Right lung (tissue), 10 donors: ENCODE measurements around the gene SURF1. TPM values are rescaled to one million over a fixed set of nuclear protein-coding genes. Genes with fewer than 3 reads are reported as not detected.
A peak's percentile ranks its signal among the peaks of the same experiment; 100 is the strongest.
"Not testable (repeated sequence)": the region's sequence is repeated elsewhere in the genome, so short reads cannot be mapped to it uniquely, and the experiment has no call there.

Experiments
- DNase-seq, 2 donors: peaks; one replicate each; pipeline ENCODE4 v3.0.0-alpha.2; 2013
- long read RNA-seq, 8 donors: transcript quantifications; one replicate each; lab custom pipeline, GENCODE V29; 2026
- polyA plus RNA-seq, 5 donors: library from polyadenylated mRNA; unstranded; fragments of 120-200 nt; gene quantifications; one replicate each; pipeline versions ENCODE4 v1.2.1 to v1.2.3, GENCODE V29; 2013; ENCODE audit warnings: inconsistent platforms in 1 of 5, low replicate concordance in 1 of 5; ENCODE audit not compliant: insufficient read length in 5 of 5, insufficient read depth in 1 of 5

The SURF1 gene
- 10 to 100 TPM; 25.8 to 35.0 (median 32.3) TPM for polyA plus RNA-seq
- long read RNA-seq, donor 1, transcript SURF1-201 (9 exons, 1,093 nt): major isoform, 20 of 23 reads
- long read RNA-seq, donor 1, partial matches to known transcripts: 0 of 23 reads
- long read RNA-seq, donor 1, other reads (novel, unspliced or antisense): 0 of 23 reads
- long read RNA-seq, donor 2, transcript SURF1-201 (9 exons, 1,093 nt): major isoform, 6 of 9 reads
- long read RNA-seq, donor 2, partial matches to known transcripts: 0 of 9 reads
- long read RNA-seq, donor 2, other reads (novel, unspliced or antisense): 0 of 9 reads
- long read RNA-seq, donor 3, transcript SURF1-201 (9 exons, 1,093 nt): major isoform, 13 of 14 reads
- long read RNA-seq, donor 3, partial matches to known transcripts: 0 of 14 reads
- long read RNA-seq, donor 3, other reads (novel, unspliced or antisense): 0 of 14 reads
- long read RNA-seq, donor 4, transcript SURF1-201 (9 exons, 1,093 nt): major isoform, 8 of 14 reads
- long read RNA-seq, donor 4, partial matches to known transcripts: 0 of 14 reads
- long read RNA-seq, donor 4, other reads (novel, unspliced or antisense): 0 of 14 reads
- long read RNA-seq, donor 5, transcript SURF1-201 (9 exons, 1,093 nt): major isoform, 12 of 14 reads
- long read RNA-seq, donor 5, partial matches to known transcripts: 0 of 14 reads
- long read RNA-seq, donor 5, other reads (novel, unspliced or antisense): 0 of 14 reads
- long read RNA-seq, donor 6, transcript SURF1-201 (9 exons, 1,093 nt): major isoform, 12 of 13 reads
- long read RNA-seq, donor 6, partial matches to known transcripts: 0 of 13 reads
- long read RNA-seq, donor 6, other reads (novel, unspliced or antisense): 0 of 13 reads
- long read RNA-seq, donor 7, transcript SURF1-201 (9 exons, 1,093 nt): major isoform, 12 of 13 reads
- long read RNA-seq, donor 7, partial matches to known transcripts: 0 of 13 reads
- long read RNA-seq, donor 7, other reads (novel, unspliced or antisense): 0 of 13 reads
- long read RNA-seq, donor 8, transcript SURF1-201 (9 exons, 1,093 nt): major isoform, 6 of 8 reads
- long read RNA-seq, donor 8, partial matches to known transcripts: 0 of 8 reads
- long read RNA-seq, donor 8, other reads (novel, unspliced or antisense): 0 of 8 reads

DNA sequence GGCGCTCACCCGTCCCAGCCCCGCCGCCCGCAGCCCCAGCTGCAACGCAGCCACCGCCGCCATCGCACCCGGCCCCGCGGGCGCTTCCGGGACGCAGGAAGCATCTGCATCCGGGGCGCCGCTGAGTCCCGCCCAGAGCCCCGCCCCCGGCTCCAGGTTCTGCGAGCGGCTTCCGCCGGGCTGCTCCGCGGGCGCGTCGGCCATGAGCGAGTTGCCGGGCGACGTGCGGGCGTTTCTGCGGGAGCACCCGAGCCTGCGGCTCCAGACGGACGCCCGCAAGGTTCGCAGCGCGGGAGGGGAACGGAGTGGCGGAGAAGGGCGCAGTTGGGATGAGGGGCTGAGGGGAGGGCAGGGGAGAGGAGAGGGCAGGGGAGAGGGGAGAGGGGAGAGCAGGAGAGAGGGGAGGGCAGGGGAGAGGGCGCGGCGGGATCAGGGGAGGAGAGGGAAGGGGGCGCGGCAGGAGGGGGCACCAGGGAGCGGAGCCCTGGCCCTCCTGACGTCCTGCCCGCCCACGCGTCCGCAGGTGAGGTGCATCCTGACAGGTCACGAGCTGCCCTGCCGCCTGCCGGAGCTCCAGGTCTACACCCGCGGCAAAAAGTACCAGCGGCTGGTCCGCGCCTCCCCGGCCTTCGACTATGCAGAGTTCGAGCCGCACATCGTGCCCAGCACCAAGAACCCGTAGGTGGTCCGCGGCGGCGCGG is at the start of gene SURF1, which contains the start of gene SURF2:
SURF1 (minus strand) TSS at position 97 of the 701 bp plus-strand sequence; CDS start at position 63, 34 bp downstream.
SURF2 (plus strand) TSS at position 160 of the 701 bp plus-strand sequence; CDS start at position 203, 43 bp downstream.
- peak; percentile 69 to 79 for DNase-seq

DNA sequence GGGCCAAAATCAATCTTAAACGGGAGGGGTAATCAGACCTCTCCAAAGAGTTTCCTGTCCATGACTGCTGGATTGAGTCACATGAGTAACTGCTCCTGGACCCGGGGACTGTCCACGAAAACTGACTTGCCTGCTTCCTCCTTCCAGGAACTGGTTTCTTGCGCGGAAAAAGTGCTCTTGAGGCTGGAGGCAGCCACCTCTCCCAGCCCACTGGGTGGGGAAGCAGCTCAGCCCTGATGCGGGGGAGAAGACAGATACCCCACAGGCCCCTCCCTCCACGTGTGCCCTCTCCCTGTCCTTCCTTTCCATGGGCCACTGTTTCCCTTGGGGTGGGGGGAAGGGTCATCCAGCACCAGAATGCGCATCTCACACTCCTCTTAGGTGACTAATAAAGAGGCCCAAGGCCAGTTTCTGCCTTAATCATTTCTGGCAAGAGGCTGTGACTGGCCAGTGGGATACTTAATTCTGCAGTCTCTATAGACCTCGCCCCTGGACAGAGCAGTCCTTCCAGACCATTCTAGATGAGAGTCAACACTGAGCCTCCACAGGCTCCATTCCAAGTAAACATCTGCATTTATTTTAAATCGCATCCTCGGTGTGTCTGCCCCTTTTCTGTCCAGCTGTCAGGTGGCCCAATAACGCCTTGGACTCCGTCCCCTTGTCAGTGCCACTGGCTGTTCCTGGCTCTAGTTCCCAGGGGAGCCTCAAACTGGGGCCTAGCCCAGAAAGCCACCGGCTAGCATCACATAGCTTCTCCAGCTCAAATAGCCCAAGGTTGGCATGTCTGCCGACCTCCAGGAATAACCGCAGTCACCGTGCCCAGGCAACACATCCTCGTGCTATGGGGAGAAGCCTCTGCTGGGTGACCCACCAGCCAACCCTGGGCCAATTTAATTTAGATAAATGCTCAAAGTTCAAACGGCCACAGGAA is 49.5 kb upstream of the SURF1 start:
- DNase-seq: no peak

- no peak for DNase-seq
These were observed 48.2 kb upstream of the SURF1 start for GRCh38 chr9:133404454-133405002.

- no peak for DNase-seq
These were observed 47.6 kb upstream of the SURF1 start for GRCh38 chr9:133403766-133404453.

GRCh38 chr9:133402689-133403088 is 46.4 kb upstream of the SURF1 start:
- no peak for DNase-seq

DNA sequence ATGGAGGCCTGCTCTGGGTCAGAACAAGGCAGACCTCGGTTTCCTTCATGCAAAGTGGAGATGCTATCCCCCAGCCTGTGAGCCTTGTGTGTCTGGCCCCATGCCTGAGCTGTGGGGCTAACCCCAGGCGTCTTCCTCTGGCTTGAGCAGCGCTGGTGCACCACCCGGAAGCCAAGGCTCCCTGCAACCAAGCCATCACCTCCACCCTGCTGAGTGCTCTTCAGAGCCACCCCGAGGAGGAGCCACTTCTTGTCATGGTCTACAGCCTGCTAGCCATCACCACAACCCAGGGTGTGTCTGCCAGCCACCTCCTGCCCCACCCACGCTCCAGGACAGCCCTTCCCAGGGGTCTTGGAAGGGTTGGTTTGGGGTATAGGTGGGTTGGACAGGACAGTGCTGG is 45.3 kb upstream of the SURF1 start:
- DNase-seq: no peak

- DNase-seq: no peak
These were observed 44.0 kb upstream of the SURF1 start for GRCh38 chr9:133400292-133400691.

DNA sequence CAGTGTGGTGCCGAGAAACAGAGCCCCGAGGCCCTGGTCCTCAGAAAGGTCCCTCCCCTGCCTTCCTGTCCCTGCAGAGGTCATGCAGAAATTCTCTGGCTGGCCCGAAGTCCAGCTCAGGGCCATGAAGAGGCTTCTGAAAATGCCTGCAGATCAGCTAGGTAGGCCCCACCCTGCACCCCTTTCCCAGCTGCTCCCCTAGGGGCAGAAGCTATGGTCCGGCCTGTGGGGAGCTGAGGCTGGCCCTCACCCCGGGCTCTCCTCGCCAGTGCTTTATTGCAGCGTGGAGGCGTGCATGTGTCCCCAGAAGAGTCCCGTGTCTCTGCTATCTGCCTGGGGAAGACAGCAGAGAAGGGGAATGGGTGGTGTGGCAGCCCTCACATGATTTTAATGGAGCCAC is 41.6 kb upstream of the SURF1 start:
- DNase-seq: no peak

DNA sequence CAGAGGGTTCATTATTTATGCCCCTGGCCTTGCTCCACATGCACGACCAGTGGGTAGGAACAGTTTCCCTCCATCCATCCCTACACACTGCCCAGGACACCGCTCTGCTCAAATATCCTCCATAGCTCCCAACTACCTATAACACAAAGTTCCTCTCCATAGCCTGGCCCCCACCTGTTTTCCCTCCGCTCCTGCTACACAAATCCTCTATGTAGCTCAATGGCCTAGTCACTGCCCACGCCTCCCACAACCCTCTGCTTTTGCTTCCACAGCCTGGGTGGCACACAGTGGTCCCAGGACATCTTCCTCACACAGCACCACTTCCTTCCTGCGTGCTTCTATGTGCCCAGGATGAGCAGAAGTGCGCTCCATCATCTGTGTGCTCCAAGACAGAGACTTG is 41.1 kb upstream of the SURF1 start:
- no peak for DNase-seq

DNA sequence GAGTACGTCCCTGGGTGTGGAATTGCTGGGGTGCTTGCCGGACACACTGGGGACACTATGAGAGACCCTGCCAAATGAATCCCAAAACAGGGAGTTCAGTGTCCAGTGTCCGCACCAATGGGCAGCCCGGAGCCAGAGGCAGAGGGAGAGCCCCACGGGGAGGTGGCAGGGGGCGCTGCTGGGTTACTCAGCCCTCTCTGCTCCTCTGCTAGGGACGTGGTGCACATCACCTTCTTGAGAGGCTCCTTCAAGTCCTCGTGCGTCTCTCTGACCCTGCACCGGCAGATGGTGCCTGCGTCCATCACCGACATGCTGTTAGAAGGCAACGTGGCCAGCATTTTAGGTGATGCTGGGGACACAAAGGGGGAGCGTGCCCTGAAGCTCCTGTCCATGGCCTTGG is 40.7 kb upstream of the SURF1 start:
- DNase-seq: no peak

- DNase-seq: no peak
These were observed 38.5 kb upstream of the SURF1 start for GRCh38 chr9:133394687-133395271.

GRCh38 chr9:133393399-133393798 is 37.1 kb upstream of the SURF1 start:
- DNase-seq: no peak

GRCh38 chr9:133392308-133392707 is 36.0 kb upstream of the SURF1 start:
- DNase-seq: not testable (repeated sequence)

DNA sequence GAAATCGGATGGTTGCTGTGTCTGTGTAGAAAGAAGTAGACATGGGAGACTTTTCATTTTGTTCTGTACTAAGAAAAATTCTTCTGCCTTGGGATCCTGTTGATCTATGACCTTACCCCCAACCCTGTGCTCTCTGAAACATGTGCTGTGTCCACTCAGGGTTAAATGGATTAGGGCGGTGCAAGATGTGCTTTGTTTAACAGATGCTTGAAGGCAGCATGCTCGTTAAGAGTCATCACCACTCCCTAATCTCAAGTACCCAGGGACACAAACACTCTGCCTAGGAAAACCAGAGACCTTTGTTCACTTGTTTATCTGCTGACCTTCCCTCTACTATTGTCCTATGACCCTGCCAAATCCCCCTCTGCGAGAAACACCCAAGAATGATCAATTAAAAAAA is 35.2 kb upstream of the SURF1 start:
- DNase-seq: not testable (repeated sequence)

DNA sequence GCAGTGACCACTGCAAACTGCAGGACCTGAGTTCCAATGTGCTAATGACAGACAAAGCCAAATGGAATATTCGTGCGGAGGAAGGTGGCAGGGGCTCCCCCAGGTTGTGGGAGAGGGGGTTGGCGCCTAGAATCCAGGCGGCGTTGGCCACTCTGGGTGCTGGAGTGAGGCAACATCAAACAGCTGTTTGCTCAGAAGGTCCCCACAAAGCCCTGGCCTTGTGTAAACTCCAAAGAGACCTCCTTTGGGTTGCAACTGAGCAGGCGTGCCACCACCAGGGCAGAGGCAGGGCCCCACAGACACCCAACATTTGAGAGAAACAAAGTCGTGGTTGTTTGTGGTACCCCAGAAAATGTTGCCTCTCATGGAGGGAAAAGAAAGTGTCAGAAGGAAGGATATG is 34.4 kb upstream of the SURF1 start:
- DNase-seq: no peak

DNA sequence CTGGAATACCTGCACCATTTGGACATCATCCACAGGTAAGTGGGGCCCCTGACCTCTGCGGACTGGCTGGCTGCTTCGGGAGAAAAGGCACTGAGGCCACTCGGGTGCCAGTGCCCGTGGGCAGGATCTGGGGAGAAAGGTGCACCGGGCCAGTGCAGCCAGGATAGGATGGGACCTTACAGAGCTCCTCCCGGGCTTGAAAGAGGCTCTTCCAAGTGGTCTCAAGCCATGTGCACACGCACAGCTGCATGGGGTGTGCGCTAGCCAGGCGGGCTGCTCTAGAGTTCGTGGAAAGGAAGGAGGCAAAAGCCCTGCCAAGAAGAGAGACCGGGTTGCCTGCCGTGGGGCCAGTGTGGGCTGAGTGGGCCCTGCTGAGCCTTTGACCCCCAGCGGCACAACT is 33.3 kb upstream of the SURF1 start:
- no peak for DNase-seq

DNA sequence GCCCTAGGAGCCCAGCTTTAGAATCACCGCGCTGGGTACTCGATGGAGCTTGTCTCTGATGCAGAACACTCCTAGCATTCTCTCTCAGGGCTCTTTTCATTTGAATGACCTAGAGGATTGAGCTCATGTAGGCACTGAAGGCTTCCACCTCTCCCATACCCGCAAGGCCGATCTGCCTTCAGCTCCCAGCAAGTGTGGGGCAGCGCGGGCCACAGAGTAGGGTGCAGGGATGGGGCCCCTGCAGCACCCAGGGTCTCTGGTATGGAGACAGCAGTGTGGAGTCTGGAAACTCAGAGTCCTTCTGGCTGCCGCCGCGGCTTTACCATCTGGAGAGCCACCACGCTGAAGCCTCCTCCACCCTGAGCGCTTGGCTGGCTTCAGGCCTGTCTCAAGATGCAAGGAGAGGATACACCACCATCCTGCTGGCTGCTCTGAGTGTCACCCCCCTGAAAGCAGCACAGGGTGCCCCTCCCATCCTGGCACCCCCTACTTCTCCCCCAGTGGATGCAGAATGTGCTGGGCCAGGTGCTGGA is 32.8 kb upstream of the SURF1 start:
- no peak for DNase-seq

- no peak for DNase-seq
These were observed 31.4 kb upstream of the SURF1 start for GRCh38 chr9:133387680-133388079.

GRCh38 chr9:133386338-133386737 is 30.1 kb upstream of the SURF1 start:
- no peak for DNase-seq
